Astrocyte of the spinal cord (primary cell): Measurements from ENCODE around the gene HOXA3.
A peak's percentile ranks its signal among the peaks of the same experiment; 100 is the strongest.

Experiments used
- DNase-seq: peaks from one replicate; pipeline ENCODE4 v3.0.0; 2011; ENCODE audit warnings: low read depth, low spot score
- H3K4me3 ChIP-seq: 2 replicates; pipeline ENCODE4 v1.5.1; 2011; ENCODE audit warnings: low read depth, mild to moderate bottlenecking, low read length, moderate library complexity
- in situ Hi-C: cut with HindIII; loops from 2 replicates; pipeline ENCODE4 v1.10.0; 2017; ENCODE audit warnings: low sequenced_read_pairs
- TF ChIP-seq, protein P1 (sequence below): IDR thresholded peaks from 2 replicates; pipeline ENCODE4 v1.5.1; 2012; ENCODE audit warnings: low read depth, mild to moderate bottlenecking, low read length, inconsistent platforms

The HOXA3 gene

DNA sequence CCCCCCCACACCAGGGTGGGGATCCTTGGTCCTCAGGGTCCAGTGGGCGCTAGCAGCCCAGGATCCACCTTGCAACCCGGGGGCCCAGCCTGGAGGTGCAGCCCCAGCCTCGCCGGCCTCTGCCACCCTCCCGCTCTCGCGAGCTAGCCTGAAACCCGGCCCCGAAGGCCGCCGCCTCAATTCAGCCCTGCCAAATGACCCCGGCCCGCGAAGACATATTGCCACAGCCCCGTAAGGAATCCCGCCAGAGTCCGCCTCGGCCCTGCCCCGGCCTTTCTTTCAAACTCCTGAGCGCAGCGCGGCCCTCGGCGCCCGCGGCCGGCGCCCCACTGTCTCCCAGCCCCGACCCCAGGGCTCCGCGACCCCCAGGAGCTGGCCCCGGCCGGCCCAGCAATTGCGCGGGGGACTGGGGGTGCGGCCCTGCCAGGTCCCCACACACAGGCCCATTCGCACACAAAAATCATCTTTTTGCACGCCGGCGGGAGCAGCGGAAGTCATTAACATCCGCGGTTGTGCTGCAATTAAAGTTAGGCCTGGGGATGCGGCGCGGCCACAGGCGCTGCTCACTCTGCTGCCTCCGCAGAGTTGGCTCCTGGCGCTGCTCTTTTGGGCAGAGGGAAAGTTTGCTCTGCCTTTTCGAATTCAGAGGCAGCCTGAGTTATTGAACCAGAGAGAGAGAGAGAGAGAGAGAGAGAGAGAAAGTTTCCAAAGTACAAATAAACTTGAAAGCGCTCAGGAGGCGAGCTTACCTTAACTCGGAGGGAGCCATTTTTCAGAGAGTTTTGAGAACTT, 12.9 kb downstream of the HOXA3 start:
- in situ Hi-C loops: no loop called here
- peak overlapping the region; percentile 65 for H3K4me3 ChIP-seq
- TF ChIP-seq, protein P1, sequence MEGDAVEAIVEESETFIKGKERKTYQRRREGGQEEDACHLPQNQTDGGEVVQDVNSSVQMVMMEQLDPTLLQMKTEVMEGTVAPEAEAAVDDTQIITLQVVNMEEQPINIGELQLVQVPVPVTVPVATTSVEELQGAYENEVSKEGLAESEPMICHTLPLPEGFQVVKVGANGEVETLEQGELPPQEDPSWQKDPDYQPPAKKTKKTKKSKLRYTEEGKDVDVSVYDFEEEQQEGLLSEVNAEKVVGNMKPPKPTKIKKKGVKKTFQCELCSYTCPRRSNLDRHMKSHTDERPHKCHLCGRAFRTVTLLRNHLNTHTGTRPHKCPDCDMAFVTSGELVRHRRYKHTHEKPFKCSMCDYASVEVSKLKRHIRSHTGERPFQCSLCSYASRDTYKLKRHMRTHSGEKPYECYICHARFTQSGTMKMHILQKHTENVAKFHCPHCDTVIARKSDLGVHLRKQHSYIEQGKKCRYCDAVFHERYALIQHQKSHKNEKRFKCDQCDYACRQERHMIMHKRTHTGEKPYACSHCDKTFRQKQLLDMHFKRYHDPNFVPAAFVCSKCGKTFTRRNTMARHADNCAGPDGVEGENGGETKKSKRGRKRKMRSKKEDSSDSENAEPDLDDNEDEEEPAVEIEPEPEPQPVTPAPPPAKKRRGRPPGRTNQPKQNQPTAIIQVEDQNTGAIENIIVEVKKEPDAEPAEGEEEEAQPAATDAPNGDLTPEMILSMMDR: no peak
- peak; percentile 40 for DNase-seq

DNA sequence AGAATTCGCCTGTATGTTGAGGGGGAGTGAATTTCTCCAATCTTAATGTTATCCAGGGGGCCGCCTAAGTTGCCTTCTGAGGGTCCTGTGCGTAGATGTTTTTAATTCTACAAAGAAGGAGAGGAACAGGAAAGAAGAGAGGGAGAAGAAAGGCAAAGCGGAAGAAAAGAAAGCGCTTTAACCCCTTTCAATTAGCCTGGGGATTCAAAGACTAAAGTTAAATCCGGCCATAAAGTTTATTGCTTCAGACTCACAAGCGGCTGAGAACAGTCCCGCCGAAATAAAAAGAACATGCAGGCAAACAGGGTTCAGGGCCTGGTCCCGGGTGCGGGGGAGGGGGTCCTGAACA, 13.4 kb downstream of the HOXA3 start:
- in situ Hi-C loops: no loop called here
- DNase-seq: no peak

DNA sequence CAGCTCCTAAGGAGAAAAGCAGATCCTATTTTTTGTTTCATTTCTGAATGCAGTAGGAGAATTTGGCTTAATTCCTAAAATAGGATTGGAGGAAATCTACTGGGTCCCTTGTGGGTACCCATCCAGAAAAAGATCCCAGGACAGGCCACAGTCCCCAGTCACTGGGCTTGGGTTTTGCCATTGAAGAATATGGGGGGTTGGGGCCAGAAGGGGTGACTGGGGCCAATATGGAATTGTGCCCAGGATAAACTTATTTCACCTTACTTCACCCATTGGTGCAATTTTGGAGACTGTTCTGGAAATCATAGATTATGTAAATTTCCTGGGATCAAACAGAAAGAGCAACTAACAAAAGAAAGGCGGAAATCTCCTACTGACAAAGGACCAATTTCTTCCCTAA, 13.9 kb downstream of the HOXA3 start:
- in situ Hi-C loops: no loop called here
- DNase-seq: no peak
- peak overlapping the region; percentile 65 for H3K4me3 ChIP-seq
- TF ChIP-seq, protein P1: no peak

More for the DNA sequence above, 13.4 kb downstream of the HOXA3 start:
- H3K4me3 ChIP-seq: peak overlapping the region; percentile 65
- TF ChIP-seq, protein P1: no peak

DNA sequence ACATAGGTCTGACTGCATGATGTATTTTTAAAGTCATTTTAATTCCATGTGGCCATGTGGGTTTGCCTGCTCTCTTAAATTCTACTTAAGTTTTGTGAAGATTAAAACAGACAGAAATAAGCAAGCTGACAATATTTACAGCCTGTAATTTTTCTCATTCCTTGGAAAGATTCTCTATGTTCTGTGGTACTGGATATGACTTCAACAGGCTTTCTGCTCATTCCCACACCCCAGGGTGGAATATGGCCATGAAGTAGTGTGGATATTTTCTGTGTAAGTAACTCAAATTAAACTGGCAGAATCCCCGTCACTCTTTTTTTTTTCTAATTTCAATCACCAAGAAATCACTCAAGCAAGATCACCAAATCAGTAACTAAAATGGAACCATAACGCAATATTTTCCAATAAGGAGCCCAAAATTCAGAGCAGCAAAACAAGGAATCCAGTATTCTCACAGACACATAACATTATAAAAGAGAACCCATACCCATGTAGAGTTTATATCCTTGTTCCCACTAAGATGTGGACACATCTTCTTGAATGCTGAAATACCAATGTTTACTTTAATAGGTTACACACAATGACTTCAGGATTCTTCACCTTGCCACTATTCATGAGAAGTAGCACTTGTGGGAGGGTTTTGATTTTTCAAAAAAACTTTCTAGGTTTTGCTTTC, 14.6 kb downstream of the HOXA3 start:
- TF ChIP-seq, protein P1: no peak
- DNase-seq: no peak
- in situ Hi-C loops: no loop called here
- peak overlapping the region; percentile 65 for H3K4me3 ChIP-seq

DNA sequence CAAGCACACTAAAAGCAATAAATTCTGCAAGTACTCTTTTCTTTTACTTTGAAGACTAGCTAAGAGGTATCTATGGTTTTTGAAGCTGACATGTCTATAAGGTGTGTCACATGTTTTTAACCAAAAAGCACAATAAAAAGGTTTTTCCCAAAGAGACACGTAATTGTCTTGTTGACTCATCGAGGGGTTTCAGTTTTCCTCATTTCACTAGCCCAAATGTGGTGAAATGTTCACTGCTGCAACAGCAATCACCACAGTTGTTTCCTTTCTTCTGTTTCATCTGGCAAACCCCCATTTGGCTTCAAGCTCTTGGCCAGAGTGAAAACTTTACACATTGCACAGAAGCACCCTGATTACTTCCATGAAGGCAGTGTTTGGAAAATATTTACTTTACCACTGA, 18.0 kb downstream of the HOXA3 start:
- peak; percentile 97 for DNase-seq
- TF ChIP-seq, protein P1: no peak

DNA sequence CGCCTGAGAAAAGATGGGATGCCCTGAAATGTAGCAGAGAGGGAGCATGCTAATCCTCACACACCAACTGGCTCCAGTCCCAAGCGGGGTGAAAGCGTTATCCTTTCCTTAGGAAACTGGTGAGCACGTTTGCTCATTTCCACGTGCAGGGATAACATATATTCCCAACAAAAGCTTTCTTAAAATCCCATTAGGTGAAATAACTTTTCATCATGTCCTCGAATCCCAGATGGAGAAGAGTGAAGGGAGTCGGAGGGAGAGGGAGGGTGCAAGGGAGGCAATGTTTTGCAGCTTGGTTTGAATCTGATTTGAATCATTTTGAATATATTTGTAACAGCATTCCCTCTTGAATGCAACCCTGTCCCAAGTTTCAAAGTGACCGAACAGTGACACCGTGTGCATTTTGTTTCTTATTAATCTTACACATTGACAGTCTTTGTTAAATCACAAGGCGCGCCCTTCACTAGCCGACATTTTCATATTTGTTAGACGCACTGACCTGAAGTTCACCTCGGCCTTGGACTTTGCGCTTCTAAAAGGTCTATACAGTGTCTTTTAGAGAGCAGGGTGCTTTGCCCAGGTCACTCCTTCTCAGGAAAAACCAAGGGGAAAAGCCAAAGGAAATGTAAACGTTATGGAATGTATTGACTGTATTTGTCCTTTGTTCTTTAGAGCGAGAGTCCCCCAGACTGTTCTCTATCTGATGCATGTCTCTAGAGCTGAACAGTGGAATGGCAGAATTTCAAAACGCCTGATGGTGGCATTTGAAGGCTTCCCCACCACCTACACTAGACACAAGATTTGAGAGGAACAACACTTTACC, 18.8 kb downstream of the HOXA3 start:
- no peak for DNase-seq
- no peak overlapping the region for H3K4me3 ChIP-seq
- in situ Hi-C loops: no loop called here
- TF ChIP-seq, protein P1: no peak

More for the DNA sequence above, 18.0 kb downstream of the HOXA3 start:
- H3K4me3 ChIP-seq: no peak overlapping the region
- in situ Hi-C loops: no loop called here
